H9 (cell line): ENCODE results near the gene URAD. TPM values are rescaled to one million over a fixed set of nuclear protein-coding genes. Genes with fewer than 3 reads are reported as not detected.

Source experiments
- DNase-seq: peaks from one replicate; pipeline ENCODE4 v3.0.0-alpha.2; 2017
- H2AFZ ChIP-seq: one replicate; pipeline ENCODE4 v1.6.1; 2013; ENCODE audit warnings: mild to moderate bottlenecking, low read length, control low read depth, moderate library complexity
- H2AK5ac ChIP-seq: 2 replicates; pipeline ENCODE4 v1.6.1; 2013; ENCODE audit warnings: low read length, control low read depth, mixed read lengths; ENCODE audit not compliant: insufficient read length
- H2BK120ac ChIP-seq: one replicate; pipeline ENCODE4 v1.6.1; 2013; ENCODE audit warnings: low read depth, mild to moderate bottlenecking, low read length, control low read depth, inconsistent platforms; ENCODE audit not compliant: poor library complexity, severe bottlenecking
- H2BK12ac ChIP-seq: 2 replicates; pipeline ENCODE4 v1.6.1; 2013; ENCODE audit warnings: low read length, control low read depth, mixed read lengths, low read depth; ENCODE audit not compliant: insufficient read length
- H2BK15ac ChIP-seq: 2 replicates; pipeline ENCODE4 v1.6.1; 2013; ENCODE audit warnings: low read depth, low read length, control low read depth
- H2BK20ac ChIP-seq: one replicate; pipeline ENCODE4 v1.6.1; 2013; ENCODE audit warnings: low read depth, mild to moderate bottlenecking, low read length, control low read depth, inconsistent platforms; ENCODE audit not compliant: poor library complexity, severe bottlenecking
- H2BK5ac ChIP-seq: 2 replicates; pipeline ENCODE4 v1.6.1; 2013; ENCODE audit warnings: low read length, control low read depth, mixed read lengths; ENCODE audit not compliant: insufficient read length
- H3K14ac ChIP-seq: 2 replicates; pipeline ENCODE4 v1.6.1; 2013; ENCODE audit warnings: low read length, control low read depth; ENCODE audit not compliant: insufficient read depth
- H3K18ac ChIP-seq: 2 replicates; pipeline ENCODE4 v1.6.1; 2013; ENCODE audit warnings: low read depth, mild to moderate bottlenecking, mixed read lengths, low read length, control low read depth; ENCODE audit not compliant: insufficient read length
- H3K23ac ChIP-seq: 2 replicates; pipeline ENCODE4 v1.6.1; 2013; ENCODE audit warnings: low read length, control low read depth, mixed read lengths, low read depth; ENCODE audit not compliant: insufficient read length
- H3K23me2 ChIP-seq: 2 replicates; pipeline ENCODE4 v1.6.1; 2013; ENCODE audit warnings: low read depth, mild to moderate bottlenecking, mixed read lengths, low read length, control low read depth; ENCODE audit not compliant: insufficient read length, poor library complexity, severe bottlenecking
- H3K27ac ChIP-seq: 2 replicates; pipeline ENCODE4 v1.5.1; 2013; ENCODE audit warnings: low read length, control low read depth, mixed read lengths, low read depth; ENCODE audit not compliant: insufficient read length
- H3K27me3 ChIP-seq: 2 replicates; pipeline ENCODE4 v1.6.1; 2013; ENCODE audit warnings: low read length, control low read depth, inconsistent platforms; ENCODE audit not compliant: insufficient read depth
- H3K4ac ChIP-seq: 2 replicates; pipeline ENCODE4 v1.6.1; 2013; ENCODE audit warnings: low read depth, mild to moderate bottlenecking, control low read depth, inconsistent platforms, low read length, moderate library complexity
- H3K4me1 ChIP-seq: 2 replicates; pipeline ENCODE4 v1.6.1; 2013; ENCODE audit warnings: low read length, control low read depth, inconsistent platforms; ENCODE audit not compliant: insufficient read depth
- H3K4me2 ChIP-seq: 2 replicates; pipeline ENCODE4 v1.6.1; 2013; ENCODE audit warnings: low read length, control low read depth, mixed read lengths; ENCODE audit not compliant: insufficient read length, insufficient read depth
- H3K56ac ChIP-seq: 2 replicates; pipeline ENCODE4 v1.6.1; 2013; ENCODE audit warnings: low read depth, mild to moderate bottlenecking, mixed read lengths, low read length, control low read depth; ENCODE audit not compliant: insufficient read length
- H3K79me1 ChIP-seq: 2 replicates; pipeline ENCODE4 v1.6.1; 2013; ENCODE audit warnings: low read depth, mild to moderate bottlenecking, moderate library complexity, low read length, control low read depth, inconsistent platforms; ENCODE audit not compliant: insufficient read depth, poor library complexity, severe bottlenecking
- H3K79me2 ChIP-seq: 2 replicates; pipeline ENCODE4 v1.6.1; 2013; ENCODE audit warnings: low read length, control low read depth, inconsistent platforms; ENCODE audit not compliant: insufficient read depth
- H3K9ac ChIP-seq: 2 replicates; pipeline ENCODE4 v1.6.1; 2013; ENCODE audit warnings: low read length, control low read depth, mixed read lengths; ENCODE audit not compliant: insufficient read length; ENCODE audit errors: extremely low read depth
- H3K9me3 ChIP-seq: one replicate; pipeline ENCODE4 v1.6.1; 2013; ENCODE audit warnings: low read depth, low read length, inconsistent platforms; ENCODE audit not compliant: control insufficient read depth
- H3T11ph ChIP-seq: one replicate; pipeline ENCODE4 v1.6.1; 2013; ENCODE audit warnings: mild to moderate bottlenecking, low read length, control low read depth, inconsistent platforms
- H4K20me1 ChIP-seq: one replicate; pipeline ENCODE4 v1.6.1; 2013; ENCODE audit not compliant: control insufficient read depth, insufficient read length, insufficient read depth
- H4K5ac ChIP-seq: 2 replicates; pipeline ENCODE4 v1.6.1; 2013; ENCODE audit warnings: low read depth, mild to moderate bottlenecking, mixed read lengths, low read length, control low read depth; ENCODE audit not compliant: insufficient read length
- H4K8ac ChIP-seq: replicated peaks from 2 replicates; pipeline ENCODE4 v1.6.1; 2013; ENCODE audit warnings: low read length, control low read depth, mixed read lengths, low read depth; ENCODE audit not compliant: insufficient read length
- H4K91ac ChIP-seq: 2 replicates; pipeline ENCODE4 v1.6.1; 2013; ENCODE audit warnings: low read depth, mild to moderate bottlenecking, moderate library complexity, mixed read lengths, low read length, control low read depth; ENCODE audit not compliant: insufficient read length
- H3K27ac Mint-ChIP-seq, 3 experiments: 2 replicates in 2 of 3; 3 replicates in 1 of 3; pipeline ENCODE4 v1.8.0; 2020 to 2021; ENCODE audit warnings: mixed read lengths in 3 of 3, mild to moderate bottlenecking in 1 of 3, moderate library complexity in 1 of 3
- H3K27me3 Mint-ChIP-seq: 2 replicates; pipeline ENCODE4 v1.8.0; 2021; ENCODE audit warnings: low read depth, mild to moderate bottlenecking, moderate library complexity, mixed read lengths
- H3K36me3 Mint-ChIP-seq, 3 experiments: 2 replicates in 2 of 3; 3 replicates in 1 of 3; pipeline ENCODE4 v1.8.0; 2020 to 2021; ENCODE audit warnings: low read depth in 3 of 3, mixed read lengths in 3 of 3; ENCODE audit not compliant: insufficient read depth in 1 of 3
- H3K4me1 Mint-ChIP-seq, 2 experiments: 2 replicates each; pipeline ENCODE4 v1.8.0; 2020; ENCODE audit warnings: mixed read lengths in 2 of 2
- H3K4me3 Mint-ChIP-seq, 2 experiments: 2 replicates in 1 of 2; 3 replicates in 1 of 2; pipeline ENCODE4 v1.8.0; 2020 to 2021; ENCODE audit warnings: mild to moderate bottlenecking in 2 of 2, mixed read lengths in 2 of 2, moderate library complexity in 1 of 2
- H3K9me3 Mint-ChIP-seq, 2 experiments: 2 replicates in 1 of 2; 3 replicates in 1 of 2; pipeline ENCODE4 v1.8.0; 2020; ENCODE audit warnings: mild to moderate bottlenecking in 2 of 2, mixed read lengths in 2 of 2, moderate library complexity in 1 of 2
- WGBS: extraction: QIAGEN DNeasy Blood & Tissue Kit; methylation state at CpG from one replicate; pipeline ENCODE4 v1.1.7; 2013; ENCODE audit warnings: missing lambda C conversion rate, low lambda C conversion rate, mixed read lengths; ENCODE audit not compliant: insufficient read length; ENCODE audit errors: extremely low coverage; 5-methylcytosine and 5-hydroxymethylcytosine counted together
- total RNA-seq: library from RNA; stranded (reverse); gene quantifications from 2 replicates; pipeline ENCODE4 v1.2.1, GENCODE V29; 2021
- TF ChIP-seq, protein P1 (sequence below): fragments of 200-600 bp; sonication (generic); conservative IDR thresholded peaks from 3 replicates; pipeline ENCODE4 v1.8.0; 2021; ENCODE audit warnings: antibody characterized with exemption, mild to moderate bottlenecking

URAD gene
- total RNA-seq, 1 experiment from 2014 or later, result not detected

DNA sequence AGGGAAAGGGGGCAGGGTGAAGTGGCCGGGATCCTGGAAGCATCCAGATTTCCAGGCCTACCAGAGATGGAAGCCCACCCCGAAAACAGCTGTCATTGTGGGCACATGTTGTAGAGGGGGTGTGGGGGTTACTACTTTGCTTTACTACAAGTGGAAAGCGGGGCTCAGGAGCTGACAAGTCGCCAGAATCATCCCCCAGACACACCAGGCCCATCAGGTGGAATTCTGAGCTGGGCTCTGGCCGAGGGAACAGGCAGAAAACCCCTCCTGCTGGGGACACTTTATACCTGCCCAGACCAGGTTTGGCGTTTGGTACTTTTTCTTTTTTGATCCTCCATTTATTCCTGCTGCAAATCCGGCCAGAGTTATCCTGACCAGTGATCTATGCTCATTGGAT lies 23.2 kb downstream of the URAD start:
- no peak overlapping the region for H3K27ac ChIP-seq
- no peak overlapping the region for H3K4me2 ChIP-seq
- no peak overlapping the region for H2BK5ac ChIP-seq
- H3T11ph ChIP-seq, result no peak overlapping the region
- no peak overlapping the region for H4K91ac ChIP-seq
- H3K23me2 ChIP-seq, result no peaks in the 10 kb centered on the region
- peaks cover 100% of the 10 kb centered on the region for H3K27me3 Mint-ChIP-seq
- H3K4me1 ChIP-seq, result peaks cover 5% of the 10 kb centered on the region; the same call in 1 of the 2 replicates
- H3K18ac ChIP-seq, result no peak overlapping the region
- no CpG with 5 or more reads among the region's 7 CpGs for WGBS
- H4K20me1 ChIP-seq, result peaks cover 4% of the 10 kb centered on the region
- H3K14ac ChIP-seq, result no peak overlapping the region
- H3K27me3 ChIP-seq, result peaks cover 93% of the 10 kb centered on the region
- no peak overlapping the region for H3K9ac ChIP-seq
- no peak overlapping the region for H2BK12ac ChIP-seq
- H3K56ac ChIP-seq, result no peak overlapping the region
- H2AK5ac ChIP-seq, result no peak overlapping the region
- H2BK20ac ChIP-seq, result no peak overlapping the region
- H3K27ac Mint-ChIP-seq, result no peak overlapping the region
- H3K4me1 Mint-ChIP-seq, result peaks cover 34 to 49% of the 10 kb centered on the region in 2 experiments
- H3K4me3 Mint-ChIP-seq, result peak overlapping the region in 1 of 2 experiments; percentile 67; a peak in 2 of 5 replicates
- H3K9me3 Mint-ChIP-seq, result peaks cover 2 to 15% of the 10 kb centered on the region in 2 experiments
- H3K9me3 ChIP-seq, result no peaks in the 10 kb centered on the region
- no peak overlapping the region for H2AFZ ChIP-seq
- no peak overlapping the region for H2BK15ac ChIP-seq
- no peak for DNase-seq
- H3K4ac ChIP-seq, result no peak overlapping the region
- no peak overlapping the region for H4K8ac ChIP-seq
- H4K5ac ChIP-seq, result no peak overlapping the region
- TF ChIP-seq, protein P1, sequence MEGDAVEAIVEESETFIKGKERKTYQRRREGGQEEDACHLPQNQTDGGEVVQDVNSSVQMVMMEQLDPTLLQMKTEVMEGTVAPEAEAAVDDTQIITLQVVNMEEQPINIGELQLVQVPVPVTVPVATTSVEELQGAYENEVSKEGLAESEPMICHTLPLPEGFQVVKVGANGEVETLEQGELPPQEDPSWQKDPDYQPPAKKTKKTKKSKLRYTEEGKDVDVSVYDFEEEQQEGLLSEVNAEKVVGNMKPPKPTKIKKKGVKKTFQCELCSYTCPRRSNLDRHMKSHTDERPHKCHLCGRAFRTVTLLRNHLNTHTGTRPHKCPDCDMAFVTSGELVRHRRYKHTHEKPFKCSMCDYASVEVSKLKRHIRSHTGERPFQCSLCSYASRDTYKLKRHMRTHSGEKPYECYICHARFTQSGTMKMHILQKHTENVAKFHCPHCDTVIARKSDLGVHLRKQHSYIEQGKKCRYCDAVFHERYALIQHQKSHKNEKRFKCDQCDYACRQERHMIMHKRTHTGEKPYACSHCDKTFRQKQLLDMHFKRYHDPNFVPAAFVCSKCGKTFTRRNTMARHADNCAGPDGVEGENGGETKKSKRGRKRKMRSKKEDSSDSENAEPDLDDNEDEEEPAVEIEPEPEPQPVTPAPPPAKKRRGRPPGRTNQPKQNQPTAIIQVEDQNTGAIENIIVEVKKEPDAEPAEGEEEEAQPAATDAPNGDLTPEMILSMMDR, result no peak
- H3K23ac ChIP-seq, result no peak overlapping the region
- H3K79me2 ChIP-seq, result no peaks in the 10 kb centered on the region
- no peaks in the 10 kb centered on the region for H3K79me1 ChIP-seq
- no peaks in the 10 kb centered on the region for H3K36me3 Mint-ChIP-seq
- no peak overlapping the region for H2BK120ac ChIP-seq
